Activated CD4-positive, CD25-positive, alpha-beta regulatory T cell (primary cell): Measurements from ENCODE around the gene FLYWCH2.

Source experiments
- DNase-seq, 4 experiments: peaks; one replicate each; lab custom pipeline; 2025; lab: John Stamatoyannopoulos, UW

Gene FLYWCH2

DNA sequence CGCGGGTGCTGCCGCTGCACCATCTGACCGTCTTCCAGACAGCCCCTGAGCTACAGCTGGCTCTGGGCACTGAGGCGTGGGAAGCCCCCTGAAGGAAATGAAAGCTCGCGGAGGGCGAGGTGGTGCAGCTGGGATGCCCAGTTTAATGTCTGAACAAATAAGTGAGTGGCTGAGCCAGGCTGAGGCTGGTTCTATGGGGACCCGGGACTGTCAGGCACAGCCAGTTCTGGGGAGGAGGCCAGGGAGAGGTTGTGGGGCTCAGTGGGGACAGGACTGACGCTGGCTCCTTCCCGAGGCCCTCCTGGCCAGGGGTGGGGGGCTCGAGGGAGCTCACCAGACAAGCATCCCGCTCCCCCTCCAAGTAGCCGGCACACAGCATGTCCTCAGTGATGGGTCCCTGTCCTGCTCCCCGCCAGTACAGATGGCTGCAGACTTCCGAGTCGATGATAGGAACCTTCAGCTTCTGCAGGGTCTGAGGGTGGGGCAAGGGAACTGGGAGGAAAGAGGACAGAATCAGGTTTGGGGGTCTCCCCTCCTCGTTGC, 29.4 kb upstream of the FLYWCH2 start:
- DNase-seq = no peak

- no peak for DNase-seq
Measured at GRCh38 chr16:2854700-2855309, 28.2 kb upstream of the FLYWCH2 start.

DNA sequence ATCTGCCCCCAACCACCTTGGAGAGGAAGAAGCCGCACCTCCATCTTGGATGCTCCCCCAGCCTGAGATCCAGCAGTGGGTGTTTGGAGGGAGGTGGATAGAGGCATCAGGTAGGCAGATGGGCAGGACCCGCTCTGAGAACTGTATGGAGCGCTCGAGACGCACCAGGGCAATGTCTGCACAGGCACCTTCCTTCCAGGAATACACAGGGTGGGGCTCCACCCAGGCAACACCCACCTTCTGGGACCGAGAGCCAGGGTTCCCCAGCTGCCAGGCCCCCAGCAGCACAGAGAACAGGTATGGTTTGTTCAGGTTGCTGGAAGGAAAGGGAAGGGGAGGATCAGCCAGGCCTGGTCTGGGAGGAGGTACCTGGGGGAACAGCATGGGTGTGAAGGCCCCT, 27.5 kb upstream of the FLYWCH2 start:
- no peak for DNase-seq

- DNase-seq = no peak
Measured at GRCh38 chr16:2856061-2856670, 26.8 kb upstream of the FLYWCH2 start.

DNA sequence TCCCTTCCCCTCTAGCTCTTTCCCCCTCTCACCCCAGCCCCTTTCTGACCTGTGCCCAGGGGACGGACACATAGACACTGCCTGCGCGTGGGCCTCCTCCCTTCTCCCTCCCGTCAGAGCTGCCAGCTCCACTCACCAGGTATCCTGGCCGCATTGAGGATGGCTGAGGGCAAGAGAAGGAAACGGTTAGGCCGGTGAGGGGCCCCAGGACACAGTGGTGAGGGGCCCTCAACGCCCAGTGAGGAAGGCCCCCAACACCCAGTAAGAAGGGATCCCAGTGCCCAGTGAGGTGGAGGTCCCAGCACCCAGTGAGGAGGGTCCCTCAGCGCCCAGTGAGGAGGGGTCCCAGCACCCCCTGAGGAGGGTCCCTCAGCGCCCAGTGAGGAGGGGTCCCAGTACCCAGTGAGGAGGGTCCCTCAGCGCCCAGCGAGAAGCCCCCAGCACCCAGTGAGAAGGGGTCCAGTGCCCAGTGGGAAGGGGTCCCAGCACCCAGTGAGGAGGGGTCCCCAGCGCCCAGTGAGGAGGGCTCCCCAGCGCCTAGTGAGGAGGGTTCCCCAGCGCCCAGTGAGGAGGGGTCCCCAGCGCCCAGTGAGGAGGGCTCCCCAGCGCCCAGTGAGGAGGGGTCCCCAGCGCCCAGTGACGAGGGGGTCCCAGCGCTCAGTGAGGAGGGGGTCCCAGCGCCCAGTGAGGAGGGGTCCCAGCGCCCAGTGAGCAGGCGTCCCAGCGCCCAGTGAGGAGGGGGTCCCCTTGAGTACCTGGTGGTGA, 26.1 kb upstream of the FLYWCH2 start:
- no peak for DNase-seq

- DNase-seq = no peak
Measured at GRCh38 chr16:2857451-2858244, 25.4 kb upstream of the FLYWCH2 start, which contains the start of gene PRSS22. Gene PRSS22 (minus strand): TSS chr16:2858170. CDS start chr16:2858104, 66 bp downstream.

GRCh38 chr16:2858245-2859025, 24.6 kb upstream of the FLYWCH2 start:
- DNase-seq = no peak

DNA sequence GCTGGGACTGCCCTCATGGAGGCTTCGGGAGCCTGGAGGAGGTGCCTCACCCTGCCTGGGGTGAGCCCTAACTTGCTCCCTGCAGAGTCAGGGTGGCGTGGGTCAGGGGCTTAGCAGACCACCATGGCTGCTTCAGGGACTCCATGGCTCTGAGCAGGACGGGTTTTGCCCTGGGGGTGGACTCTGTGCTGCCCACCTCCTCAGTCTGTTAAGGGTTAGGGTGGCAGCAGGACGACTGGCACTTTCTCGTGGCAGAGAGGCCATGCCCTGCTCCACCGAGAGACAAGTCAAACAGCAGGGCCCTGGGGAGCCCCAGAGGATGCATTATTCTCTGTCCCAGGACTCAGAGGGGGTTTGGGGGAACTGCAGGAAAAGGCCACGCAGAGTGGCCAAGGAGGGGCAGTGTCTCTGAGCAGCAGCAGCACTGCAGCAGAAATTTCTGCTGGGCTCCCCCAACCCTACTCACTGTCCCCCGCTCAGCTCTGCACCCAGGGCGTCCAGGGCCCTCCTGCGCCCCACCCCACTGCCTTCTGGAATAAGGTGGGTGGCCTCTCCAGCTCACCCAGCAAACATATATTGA, 23.2 kb upstream of the FLYWCH2 start:
- DNase-seq = no peak

DNA sequence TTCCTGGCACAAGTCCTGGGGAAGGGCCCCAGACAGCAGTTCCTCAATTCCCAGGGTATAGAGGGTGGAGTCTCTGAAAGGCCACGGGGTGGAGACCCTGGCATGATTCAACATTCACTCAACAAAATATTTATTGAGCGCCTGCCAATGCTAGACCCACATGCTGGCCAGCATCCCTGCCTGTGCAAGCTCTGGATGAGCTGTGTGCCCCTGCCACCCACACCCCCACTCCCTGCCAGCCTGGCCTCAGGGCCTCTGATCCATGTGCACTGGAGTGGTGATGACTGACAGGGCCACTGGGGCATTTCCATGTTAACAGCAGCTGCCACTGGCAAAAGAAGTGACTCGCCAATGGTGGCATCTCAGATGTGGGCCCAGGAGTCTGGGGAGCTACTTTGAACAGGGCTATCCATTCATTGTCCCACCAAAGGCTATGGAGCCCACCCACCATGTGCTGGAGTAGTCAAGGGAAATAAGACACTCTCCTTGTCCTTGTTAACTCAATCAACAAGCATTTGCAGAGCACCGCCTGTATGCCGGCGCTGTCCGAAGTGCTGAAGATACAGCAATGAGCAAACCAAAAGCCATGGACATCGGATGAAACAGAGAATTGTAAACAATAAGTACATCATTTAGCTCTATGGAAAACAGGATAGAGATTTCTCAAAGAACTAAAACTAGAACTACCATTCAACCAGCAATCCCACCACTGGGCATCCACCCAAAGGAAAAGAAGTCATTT, 22.0 kb upstream of the FLYWCH2 start:
- DNase-seq = no peak

DNA sequence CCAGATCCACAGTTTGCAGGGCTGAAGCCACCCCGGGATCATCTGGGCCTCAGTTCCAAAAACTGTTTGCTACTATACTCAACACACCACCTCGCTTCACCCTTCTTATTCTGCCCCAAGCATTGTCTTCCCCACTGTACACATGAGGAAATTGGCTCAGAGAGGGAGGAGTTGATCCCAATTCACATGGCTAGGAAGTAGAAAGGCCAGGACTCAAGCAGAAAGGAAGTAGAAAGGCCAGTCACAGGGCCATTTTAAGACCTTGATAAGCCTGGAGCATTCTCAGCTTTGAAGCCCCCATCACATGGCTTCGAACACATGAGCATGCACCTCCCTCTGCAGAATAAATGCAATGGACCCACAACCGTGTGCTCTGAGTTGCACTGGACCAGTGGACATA, 17.4 kb upstream of the FLYWCH2 start:
- no peak for DNase-seq

- no peak for DNase-seq
Measured at GRCh38 chr16:2866431-2866830, 16.6 kb upstream of the FLYWCH2 start.

GRCh38 chr16:2867661-2867986, 15.4 kb upstream of the FLYWCH2 start:
- no peak for DNase-seq

GRCh38 chr16:2867987-2868789, 14.8 kb upstream of the FLYWCH2 start:
- peak; percentile 77 to 98 (median 89) for DNase-seq

DNA sequence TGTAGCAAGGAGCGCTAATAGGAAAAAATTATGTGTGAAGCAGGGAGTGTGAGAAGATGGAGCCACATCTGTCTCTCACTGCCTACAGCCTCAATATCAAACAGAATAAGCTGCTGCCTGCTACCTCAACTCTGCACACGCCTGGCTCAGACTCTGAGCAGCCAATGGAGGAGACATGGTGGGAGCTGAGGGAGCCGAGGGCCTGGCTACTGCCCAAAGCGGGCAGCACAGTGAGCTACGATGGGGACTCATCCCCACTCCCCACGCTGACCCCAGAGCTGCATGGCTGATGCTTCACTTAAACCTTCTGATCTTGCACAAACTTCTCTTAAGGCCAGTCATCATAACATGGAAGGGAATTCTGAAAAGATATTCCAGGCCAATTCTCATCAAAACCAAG, 11.1 kb upstream of the FLYWCH2 start:
- DNase-seq = no peak

DNA sequence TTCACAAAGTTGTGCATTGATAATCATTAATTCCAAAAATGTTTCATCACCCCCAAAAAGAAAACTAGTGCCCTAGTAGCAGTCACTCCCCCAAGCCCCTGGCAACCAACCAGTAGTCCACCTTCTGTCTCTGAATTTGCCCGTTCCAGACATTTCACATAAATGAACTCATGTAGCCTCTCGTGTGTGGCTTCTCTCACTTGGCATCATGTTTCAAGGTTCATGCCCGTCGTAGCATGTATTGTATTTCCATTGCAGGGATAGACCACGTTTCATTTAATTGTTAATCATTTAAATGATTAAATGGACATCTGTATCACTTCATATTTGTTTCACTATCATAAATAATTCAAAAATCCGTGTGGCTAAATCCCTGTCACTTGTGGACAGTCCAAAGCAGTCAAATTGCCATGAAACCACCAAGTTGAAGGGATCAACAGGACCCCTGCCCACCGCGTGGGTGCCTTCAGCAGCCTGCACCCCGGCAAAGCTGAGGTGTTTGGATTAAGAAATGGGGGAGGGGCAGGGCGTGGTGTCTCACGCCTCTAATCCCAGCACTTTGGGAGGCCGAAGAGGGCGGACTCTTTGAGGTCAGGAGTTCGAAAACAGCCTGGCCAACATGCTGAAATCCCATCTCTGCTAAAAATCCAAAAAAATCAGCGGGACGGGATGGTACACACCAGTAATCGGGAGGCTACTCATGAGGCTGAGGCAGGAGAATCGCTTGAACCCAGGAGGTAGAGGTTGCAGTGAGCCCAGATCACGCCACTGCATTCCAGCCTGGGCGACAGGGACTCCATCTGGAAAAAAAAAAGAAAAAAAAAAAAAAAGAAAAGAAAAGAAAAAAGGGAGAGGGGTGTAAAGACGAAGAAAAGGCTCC, 8.7 kb upstream of the FLYWCH2 start:
- DNase-seq = no peak

DNA sequence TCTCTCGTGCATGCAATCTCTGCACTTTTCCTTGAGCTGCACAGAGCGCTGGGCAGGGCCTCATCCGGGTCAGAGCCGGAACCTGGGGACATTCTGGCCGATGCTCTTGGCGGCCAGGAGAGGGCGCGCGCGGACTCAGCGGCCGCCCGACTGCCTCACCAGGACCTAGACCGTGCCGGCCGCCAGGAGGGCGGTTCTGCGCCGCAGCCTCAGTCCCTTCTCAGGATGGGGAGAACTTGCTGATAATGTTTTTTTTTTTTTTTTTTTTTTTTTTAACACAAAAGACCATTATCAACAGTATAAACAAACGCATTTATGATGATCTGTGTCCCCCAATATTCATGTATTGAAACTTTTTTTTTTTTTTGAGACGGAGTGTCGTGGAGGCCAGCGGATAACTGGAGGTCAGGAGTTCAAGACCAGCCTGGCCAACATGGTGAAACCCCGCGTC, 8.1 kb upstream of the FLYWCH2 start:
- DNase-seq = peak; percentile 37 to 52 (median 40)

GRCh38 chr16:2879854-2880508, 3.0 kb upstream of the FLYWCH2 start:
- no peak for DNase-seq
